ENCODE results near the gene EEF1AKMT2.

DNA sequence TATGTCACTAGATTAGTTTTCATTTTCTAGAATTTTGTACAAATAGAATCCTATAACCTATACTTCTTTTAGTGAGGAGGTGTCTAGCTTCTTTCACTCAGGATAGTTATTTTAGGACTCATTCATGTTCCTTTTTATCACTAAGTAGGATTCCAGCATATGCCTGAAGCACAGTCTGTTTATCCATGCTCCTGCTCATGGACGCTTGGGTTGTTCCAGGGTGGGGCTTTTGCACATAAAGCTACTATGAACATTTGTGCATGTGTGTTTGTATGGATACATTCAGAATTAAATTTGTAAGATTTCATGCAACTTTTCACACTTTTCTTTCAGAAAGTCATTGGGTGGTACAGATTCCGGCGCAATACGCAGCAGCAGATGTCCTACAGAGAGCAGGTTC lies 34.6 kb upstream of the EEF1AKMT2 start:
- no peak for TF ChIP-seq ZNF263 (CRISPR knock-in tag; IDR thresholded peaks at IDR 0.05; ENCODE audit: low read depth)
- no peak for TF ChIP-seq NR2C2 (CRISPR knock-in tag; IDR thresholded peaks at IDR 0.05)

All from WTC11 (cell line).